ENCODE measurements around the gene KLHL15. TPM values are rescaled to one million over a fixed set of nuclear protein-coding genes. Genes with fewer than 3 reads are reported as not detected.
A peak's percentile ranks its signal among the peaks of the same experiment; 100 is the strongest.

Gene KLHL15
- total RNA-seq, 2 experiments from 2014 or later, result 9.3 to 9.7 TPM

DNA sequence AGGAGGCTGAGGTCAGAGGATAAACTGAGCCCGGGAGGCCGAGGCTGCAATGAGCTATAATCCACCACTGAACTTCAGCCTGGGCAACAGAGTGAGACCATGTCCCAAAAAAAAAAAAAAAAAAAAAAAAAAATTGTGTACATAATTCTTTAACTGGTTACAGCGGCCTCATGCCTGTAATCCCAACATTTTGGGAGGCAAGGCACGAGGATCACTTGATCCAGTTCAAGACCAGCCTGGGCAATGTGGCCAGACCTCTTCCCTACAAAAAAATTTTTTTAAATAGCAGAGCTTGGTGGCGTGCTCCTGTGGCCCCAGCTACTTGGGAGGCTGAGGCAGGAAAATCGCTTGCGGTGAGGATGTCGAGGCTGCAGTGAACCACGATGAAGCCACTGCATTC lies 9.3 kb downstream of the KLHL15 start:
- CTCF ChIA-PET, result no interaction called here
- H3K36me3 Mint-ChIP-seq, result peaks cover 4% of the 10 kb centered on the region
- H3K27me3 Mint-ChIP-seq, result no peaks in the 10 kb centered on the region
- intact Hi-C loops (cut with micrococcal nuclease), result no loop called here
- peaks cover 43% of the 10 kb centered on the region for H3K4me1 Mint-ChIP-seq (ENCODE audit: low read depth)
- H3K9me3 Mint-ChIP-seq, result no peaks in the 10 kb centered on the region
- POLR2A ChIA-PET, result no interaction called here
- no peak for DNase-seq
- H3K27ac Mint-ChIP-seq, result no peak overlapping the region
- H3K4me3 Mint-ChIP-seq, result no peak overlapping the region

DNA sequence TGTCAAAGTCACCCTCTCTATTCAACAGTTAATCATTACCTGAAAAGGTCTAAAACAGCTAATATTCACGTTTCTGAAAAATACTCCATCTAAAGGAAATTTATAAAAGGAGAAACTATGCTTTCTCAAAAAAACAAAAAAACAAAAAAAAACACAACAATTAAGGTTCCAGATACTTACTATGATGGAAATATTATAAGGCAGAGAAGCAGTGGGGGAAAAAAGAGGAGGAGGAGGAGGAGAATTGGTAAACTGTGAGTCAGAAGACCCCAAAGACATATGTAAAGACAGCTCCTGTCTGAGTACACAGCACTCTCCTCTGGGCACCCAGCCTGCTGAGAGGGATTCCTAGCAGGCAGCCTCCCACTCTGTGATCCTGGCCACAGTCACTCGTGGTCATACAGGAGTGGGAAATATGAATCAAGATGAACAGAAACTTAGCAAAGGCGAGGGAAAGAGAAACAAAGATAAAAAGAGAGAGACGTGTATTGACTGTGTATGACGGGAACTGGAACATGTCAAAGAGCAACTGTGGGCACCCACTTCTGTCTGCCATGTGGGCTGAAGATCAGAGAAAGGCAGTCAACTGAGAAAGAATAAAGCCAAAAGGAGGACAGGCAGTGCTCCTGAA lies 12.5 kb downstream of the KLHL15 start:
- CTCF ChIA-PET, result interaction anchor here (0.7 to 2.2 kb wide), 2 partner anchors 11 to 39 kb away, joined by 3 to 8 read pairs; no protein-coding TSS in a partner anchor
- H3K36me3 Mint-ChIP-seq, result peaks cover 9% of the 10 kb centered on the region
- peak overlapping the region; percentile 33 for H3K4me3 Mint-ChIP-seq
- no peaks in the 10 kb centered on the region for H3K9me3 Mint-ChIP-seq
- H3K27ac Mint-ChIP-seq, result peak overlapping the region; percentile 84
- DNase-seq, result peak; percentile 76
- H3K4me1 Mint-ChIP-seq (ENCODE audit: low read depth), result peaks cover 36% of the 10 kb centered on the region
- H3K27me3 Mint-ChIP-seq, result no peaks in the 10 kb centered on the region
- intact Hi-C loops (cut with micrococcal nuclease), result loop anchor here (1.0 to 5.0 kb wide), 2 partner anchors 10 to 38 kb away; partner anchors contain the start of gene EIF2S3
- POLR2A ChIA-PET, result interaction anchor here (0.6 to 3.0 kb wide), 5 partner anchors 10 to 126 kb away, joined by 3 to 14 read pairs (median 3); no protein-coding TSS in a partner anchor

DNA sequence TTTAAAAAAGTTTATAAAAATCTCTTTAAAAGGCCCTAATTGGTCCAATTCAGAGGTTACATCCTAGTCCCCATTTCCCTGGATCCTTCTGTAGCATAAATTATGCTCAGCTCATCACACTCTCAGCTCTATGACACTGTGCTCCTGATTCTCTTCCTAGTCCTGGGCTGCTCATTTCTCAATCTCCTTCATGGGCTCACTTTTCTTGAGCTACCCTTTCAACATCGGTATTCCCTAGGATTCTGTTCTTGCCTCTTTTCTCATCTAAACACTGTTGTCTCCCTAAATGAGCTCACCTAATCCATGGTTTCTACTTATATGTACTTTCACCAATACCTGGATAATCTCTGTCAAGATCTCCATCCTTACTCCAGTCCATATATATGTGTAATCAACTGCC lies 14.7 kb downstream of the KLHL15 start:
- Mint-ChIP-seq H3K36me3 (peaks cover 9% of the 10 kb centered on the region), H3K4me3 (no peak overlapping the region), H3K4me1 (ENCODE audit: low read depth) (peaks cover 40% of the 10 kb centered on the region), H3K27me3 (no peaks in the 10 kb centered on the region), H3K9me3 (no peaks in the 10 kb centered on the region), H3K27ac (no peak overlapping the region)
- ChIA-PET POLR2A (no interaction called here), CTCF (interaction anchor here (2.2 kb wide), 1 partner anchor 42 kb away, joined by 8 read pairs; no protein-coding TSS in a partner anchor)
- intact Hi-C loops (cut with micrococcal nuclease), result loop anchor here (5.0 kb wide), 1 partner anchor 40 kb away; the partner anchor contains the start of gene EIF2S3
- no peak for DNase-seq

DNA sequence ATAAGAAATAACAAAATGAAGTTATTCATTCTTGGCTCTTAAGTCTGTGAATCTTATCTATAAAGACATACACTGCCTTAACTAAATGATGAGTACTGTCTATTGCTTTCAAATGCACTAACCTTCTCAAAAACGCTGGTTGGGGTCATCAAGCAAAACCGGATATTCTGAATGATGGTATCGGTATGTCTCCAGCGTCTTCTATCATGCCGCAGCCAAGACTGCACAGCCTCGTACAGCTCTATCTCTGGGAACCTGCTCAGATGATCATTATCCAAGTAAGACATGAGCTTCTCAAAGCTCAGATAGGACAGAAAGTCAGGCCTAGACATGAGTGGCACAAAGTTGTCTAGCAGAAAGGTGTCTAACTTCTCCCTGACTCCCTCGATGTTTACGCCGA lies 21.1 kb downstream of the KLHL15 start:
- POLR2A ChIA-PET, result no interaction called here
- Mint-ChIP-seq H3K27ac (no peak overlapping the region), H3K9me3 (no peaks in the 10 kb centered on the region), H3K4me3 (no peak overlapping the region), H3K4me1 (ENCODE audit: low read depth) (peaks cover 37% of the 10 kb centered on the region), H3K27me3 (no peaks in the 10 kb centered on the region), H3K36me3 (peaks cover 17% of the 10 kb centered on the region)
- no peak for DNase-seq
- intact Hi-C loops (cut with micrococcal nuclease), result no loop called here
- CTCF ChIA-PET, result no interaction called here

DNA sequence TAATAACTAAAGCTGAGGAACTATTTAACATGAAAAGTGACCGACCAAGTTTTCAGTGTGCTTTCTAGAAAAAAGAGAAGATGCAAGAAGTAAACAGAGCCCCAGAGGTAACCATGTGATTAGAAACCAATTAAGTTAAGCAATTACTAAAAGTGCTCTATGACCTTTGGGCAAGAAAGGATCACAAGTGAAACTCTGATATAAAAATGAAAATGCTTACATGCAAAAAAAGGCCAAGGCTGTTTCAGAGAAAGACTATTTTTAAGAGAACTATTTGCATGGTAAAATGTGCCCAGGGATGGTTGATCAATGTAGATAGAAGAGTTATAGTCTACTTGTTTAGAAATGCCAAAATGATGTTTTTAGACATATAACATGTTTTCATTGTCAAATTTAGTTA lies 22.0 kb downstream of the KLHL15 start:
- CTCF ChIA-PET, result no interaction called here
- Mint-ChIP-seq H3K4me3 (no peak overlapping the region), H3K36me3 (peaks cover 15% of the 10 kb centered on the region), H3K27ac (peak overlapping the region; percentile 28), H3K27me3 (no peaks in the 10 kb centered on the region), H3K4me1 (ENCODE audit: low read depth) (peaks cover 28% of the 10 kb centered on the region), H3K9me3 (no peaks in the 10 kb centered on the region)
- DNase-seq, result no peak
- POLR2A ChIA-PET, result no interaction called here
- intact Hi-C loops (cut with micrococcal nuclease), result no loop called here

DNA sequence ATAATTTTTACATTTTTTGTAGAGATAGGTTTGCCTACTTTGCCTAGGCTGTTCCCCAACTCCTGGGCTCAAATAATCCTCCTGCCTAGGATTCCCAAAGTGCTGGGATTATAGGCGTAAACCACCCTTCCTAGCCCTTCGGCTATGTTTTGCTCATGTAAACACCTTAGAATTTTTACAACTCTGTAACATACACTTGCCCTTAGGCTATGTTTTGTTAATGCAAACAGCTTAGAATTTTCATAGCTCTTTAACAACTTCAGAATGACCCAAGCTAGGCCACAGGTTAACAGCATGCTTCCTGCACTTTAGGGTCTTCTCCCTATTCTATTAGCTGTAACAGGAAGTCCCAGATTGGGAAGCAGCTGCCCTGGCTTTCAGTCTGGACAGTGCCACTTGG lies 24.2 kb downstream of the KLHL15 start:
- intact Hi-C loops (cut with micrococcal nuclease), result no loop called here
- no peak for DNase-seq
- no peak overlapping the region for H3K27ac Mint-ChIP-seq
- CTCF ChIA-PET, result no interaction called here
- H3K27me3 Mint-ChIP-seq, result no peaks in the 10 kb centered on the region
- POLR2A ChIA-PET, result no interaction called here
- H3K4me1 Mint-ChIP-seq (ENCODE audit: low read depth), result peaks cover 20% of the 10 kb centered on the region
- H3K4me3 Mint-ChIP-seq, result no peak overlapping the region
- H3K36me3 Mint-ChIP-seq, result peaks cover 20% of the 10 kb centered on the region
- no peaks in the 10 kb centered on the region for H3K9me3 Mint-ChIP-seq

DNA sequence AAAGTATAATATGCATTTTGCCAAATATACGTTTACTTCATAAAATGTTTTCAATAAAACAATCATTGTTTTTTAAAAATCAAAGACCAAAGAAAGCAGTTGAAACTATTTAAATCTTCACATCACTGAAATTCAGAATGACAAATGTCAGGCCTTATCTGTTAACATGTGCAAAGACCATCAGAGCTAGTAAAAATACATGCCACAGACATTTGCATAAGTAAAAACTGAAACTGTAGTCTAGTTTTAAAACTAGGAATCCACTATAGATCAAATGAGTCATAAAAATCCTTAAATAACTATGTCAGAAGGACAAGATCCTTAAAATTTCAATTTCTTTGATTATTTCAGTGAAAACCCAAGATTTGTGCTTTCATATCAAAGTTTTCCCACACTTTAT lies 24.8 kb downstream of the KLHL15 start:
- ChIA-PET POLR2A (no interaction called here), CTCF (no interaction called here)
- Mint-ChIP-seq H3K36me3 (peaks cover 20% of the 10 kb centered on the region), H3K27ac (no peak overlapping the region), H3K4me3 (no peak overlapping the region), H3K9me3 (no peaks in the 10 kb centered on the region), H3K4me1 (ENCODE audit: low read depth) (peaks cover 20% of the 10 kb centered on the region), H3K27me3 (no peaks in the 10 kb centered on the region)
- intact Hi-C loops (cut with micrococcal nuclease), result no loop called here
- no peak for DNase-seq

DNA sequence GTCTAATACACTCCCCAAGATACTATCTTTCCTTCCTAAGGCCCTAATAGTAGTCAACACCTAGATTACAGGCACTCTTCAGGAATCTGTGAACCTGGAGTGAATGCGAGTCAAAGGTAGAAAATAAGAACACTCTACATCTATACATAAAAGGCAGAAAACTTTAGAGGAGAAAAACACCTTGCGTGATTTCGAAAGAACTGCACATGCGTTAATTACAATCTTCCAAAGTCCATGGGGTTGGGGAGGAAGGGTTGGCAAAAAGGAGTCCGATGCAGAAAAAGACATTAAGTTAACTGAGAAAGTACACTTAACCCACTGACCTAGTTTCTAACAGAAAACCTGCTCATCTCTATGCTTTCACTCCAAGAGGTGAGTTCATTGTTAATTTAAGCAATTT lies 27.3 kb downstream of the KLHL15 start:
- Mint-ChIP-seq H3K36me3 (peaks cover 6% of the 10 kb centered on the region), H3K4me3 (no peak overlapping the region), H3K27me3 (no peaks in the 10 kb centered on the region), H3K27ac (no peak overlapping the region), H3K9me3 (no peaks in the 10 kb centered on the region), H3K4me1 (ENCODE audit: low read depth) (peaks cover 8% of the 10 kb centered on the region)
- POLR2A ChIA-PET, result no interaction called here
- CTCF ChIA-PET, result no interaction called here
- intact Hi-C loops (cut with micrococcal nuclease), result no loop called here
- no peak for DNase-seq

DNA sequence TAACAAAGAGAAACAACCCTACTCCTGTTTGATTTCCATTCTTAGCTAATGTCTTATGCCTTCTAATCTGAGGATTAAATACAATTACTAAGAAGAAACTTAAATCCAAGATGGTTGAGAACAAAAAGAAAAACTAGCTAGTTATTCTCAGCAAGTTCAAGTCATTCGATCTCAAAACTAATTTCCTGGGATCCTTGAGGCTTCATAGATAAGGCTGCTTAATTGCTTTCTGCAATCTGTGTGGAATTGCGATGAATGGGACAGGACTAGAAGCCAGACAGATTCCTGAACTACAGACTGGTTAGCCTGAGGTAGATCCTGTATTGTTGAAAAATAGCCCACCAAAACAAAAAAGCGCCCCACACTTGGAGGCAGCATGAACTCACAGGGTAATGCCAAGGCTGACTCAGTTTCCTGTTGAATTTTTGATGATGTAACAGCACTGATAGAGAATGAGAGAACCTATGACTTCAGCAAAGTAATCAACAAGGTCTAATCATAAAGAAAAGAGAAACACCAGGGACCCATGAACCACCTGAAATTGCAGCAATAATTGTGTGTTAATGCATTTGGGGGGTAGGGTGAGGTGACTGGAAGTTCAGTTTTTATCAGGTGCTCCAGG lies 33.9 kb downstream of the KLHL15 start:
- Mint-ChIP-seq H3K36me3 (peaks cover 12% of the 10 kb centered on the region), H3K4me1 (ENCODE audit: low read depth) (peaks cover 15% of the 10 kb centered on the region), H3K9me3 (no peaks in the 10 kb centered on the region), H3K27ac (peak overlapping the region; percentile 62), H3K4me3 (no peak overlapping the region), H3K27me3 (no peaks in the 10 kb centered on the region)
- intact Hi-C loops (cut with micrococcal nuclease), result loop anchor here (2.0 to 5.0 kb wide), 2 partner anchors 40 to 59 kb away; partner anchors contain the start of gene EIF2S3
- CTCF ChIA-PET, result interaction anchor here (1.5 kb wide), 1 partner anchor 61 kb away, joined by 4 read pairs; the partner anchor contains the start of gene EIF2S3
- POLR2A ChIA-PET, result interaction anchor here (1.2 kb wide), 1 partner anchor 22 kb away, joined by 3 read pairs; no protein-coding TSS in a partner anchor
- DNase-seq, result no peak

DNA sequence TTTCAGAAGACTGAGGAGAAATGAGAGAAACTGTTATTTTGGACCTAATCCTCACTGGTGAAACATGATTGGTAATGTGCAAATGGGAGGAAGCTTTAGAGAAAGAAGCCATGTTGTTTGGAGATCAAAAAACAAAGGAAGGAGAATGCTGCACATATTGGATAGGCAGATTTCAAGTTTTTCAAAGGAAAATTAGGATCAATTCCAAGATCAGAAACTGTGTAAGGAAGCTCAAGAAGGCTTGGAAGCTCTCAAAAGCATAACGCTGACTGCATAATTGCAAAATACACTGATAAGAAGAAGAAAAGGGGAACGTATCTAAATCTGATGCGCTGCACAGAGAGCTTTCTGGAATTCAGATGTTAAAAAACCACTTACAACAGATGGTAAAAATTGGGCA lies 34.6 kb downstream of the KLHL15 start:
- ChIA-PET POLR2A (interaction anchor here (1.2 kb wide), 1 partner anchor 22 kb away, joined by 3 read pairs; no protein-coding TSS in a partner anchor), CTCF (interaction anchor here (1.5 kb wide), 1 partner anchor 62 kb away, joined by 4 read pairs; the partner anchor contains the start of gene EIF2S3)
- Mint-ChIP-seq H3K36me3 (peaks cover 15% of the 10 kb centered on the region), H3K4me1 (ENCODE audit: low read depth) (peaks cover 15% of the 10 kb centered on the region), H3K9me3 (no peaks in the 10 kb centered on the region), H3K27ac (peak overlapping the region; percentile 56), H3K4me3 (no peak overlapping the region), H3K27me3 (no peaks in the 10 kb centered on the region)
- intact Hi-C loops (cut with micrococcal nuclease), result loop anchor here (2.0 to 5.0 kb wide), 2 partner anchors 40 to 60 kb away; partner anchors contain the start of gene EIF2S3
- DNase-seq, result no peak

DNA sequence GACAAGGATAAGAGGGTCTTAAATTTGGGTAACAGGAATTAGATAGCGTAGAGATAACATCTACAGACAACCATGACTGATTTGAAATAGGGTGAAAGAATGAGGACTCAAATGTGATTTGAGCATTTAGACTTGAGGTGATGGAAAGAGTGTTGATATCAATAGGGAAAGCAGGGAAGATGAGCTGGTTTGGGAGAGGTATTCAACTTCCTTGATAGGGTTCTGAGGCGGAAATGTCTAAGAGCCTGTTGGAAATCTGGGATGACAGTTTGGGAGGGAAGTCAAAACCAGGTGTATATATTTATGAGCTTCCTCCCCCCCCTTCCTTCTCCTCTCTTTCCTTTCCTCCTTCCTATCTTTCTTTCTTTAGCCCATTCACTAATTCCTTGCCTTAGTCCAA lies 36.5 kb downstream of the KLHL15 start:
- Mint-ChIP-seq H3K4me1 (ENCODE audit: low read depth) (peaks cover 17% of the 10 kb centered on the region), H3K36me3 (peaks cover 19% of the 10 kb centered on the region), H3K9me3 (no peaks in the 10 kb centered on the region), H3K27ac (no peak overlapping the region), H3K4me3 (no peak overlapping the region), H3K27me3 (no peaks in the 10 kb centered on the region)
- POLR2A ChIA-PET, result no interaction called here
- no peak for DNase-seq
- intact Hi-C loops (cut with micrococcal nuclease), result loop anchor here (5.0 kb wide), 1 partner anchor 62 kb away; the partner anchor contains the start of gene EIF2S3
- CTCF ChIA-PET, result no interaction called here

DNA sequence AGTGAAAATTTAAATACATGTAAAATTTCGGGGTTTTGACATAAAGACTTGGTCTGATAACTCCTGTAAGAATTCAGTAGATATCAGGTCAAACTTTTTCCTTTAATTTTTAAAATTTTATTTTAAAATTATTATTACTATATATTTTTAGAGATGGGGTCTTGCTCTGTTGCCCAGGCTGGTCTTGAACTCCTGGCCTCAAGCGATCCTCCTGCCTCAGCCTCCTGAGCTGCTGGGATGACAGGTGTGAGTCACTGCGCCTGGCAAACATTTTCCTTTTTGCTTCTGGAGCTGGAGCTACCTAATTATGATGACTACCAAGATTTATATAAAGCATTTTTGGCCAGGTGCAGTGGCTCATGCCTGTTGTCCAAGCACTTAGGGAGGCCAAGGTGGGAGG lies 37.3 kb downstream of the KLHL15 start:
- DNase-seq, result no peak
- H3K4me3 Mint-ChIP-seq, result no peak overlapping the region
- intact Hi-C loops (cut with micrococcal nuclease), result loop anchor here (5.0 kb wide), 1 partner anchor 63 kb away; the partner anchor contains the start of gene EIF2S3
- no peaks in the 10 kb centered on the region for H3K9me3 Mint-ChIP-seq
- H3K36me3 Mint-ChIP-seq, result peaks cover 19% of the 10 kb centered on the region
- ChIA-PET POLR2A (no interaction called here), CTCF (no interaction called here)
- peaks cover 17% of the 10 kb centered on the region for H3K4me1 Mint-ChIP-seq (ENCODE audit: low read depth)
- H3K27ac Mint-ChIP-seq, result no peak overlapping the region
- H3K27me3 Mint-ChIP-seq, result no peaks in the 10 kb centered on the region

All from activated CD4-positive, alpha-beta memory T cell treated with anti-CD3 and anti-CD28 coated beads for 36 hours (primary cell).